PFSK-1 (cell line): Measurements from ENCODE around the gene RAC2.

ENCODE experiments used
- FOXP2 ChIP-seq: optimal IDR thresholded peaks from 2 replicates; pipeline ENCODE3; 2011; ENCODE audit warnings: borderline replicate concordance, control low read depth, inconsistent platforms; ENCODE audit not compliant: insufficient read depth; ENCODE audit errors: extremely low read length, extremely low read depth
- POLR2AphosphoS5 ChIP-seq: IDR thresholded peaks from 2 replicates; pipeline ENCODE4 v1.6.1; 2012; ENCODE audit warnings: low read depth, mild to moderate bottlenecking, control low read depth, low read length, moderate library complexity
- SIN3A ChIP-seq: IDR thresholded peaks from 2 replicates; pipeline ENCODE4 v1.6.1; 2012; ENCODE audit warnings: mild to moderate bottlenecking, low read length, moderate library complexity, borderline replicate concordance; ENCODE audit not compliant: insufficient read depth
- TF ChIP-seq, protein P1 (sequence below), 2 experiments: IDR thresholded peaks; 2 replicates each; pipeline versions ENCODE4 v1.6.1 to v1.8.0; 2011 to 2012; ENCODE audit warnings: low read depth in 2 of 2, low read length in 2 of 2, control low read depth in 1 of 2, inconsistent platforms in 1 of 2, mild to moderate bottlenecking in 1 of 2, moderate library complexity in 1 of 2; ENCODE audit not compliant: insufficient read depth in 1 of 2

DNA sequence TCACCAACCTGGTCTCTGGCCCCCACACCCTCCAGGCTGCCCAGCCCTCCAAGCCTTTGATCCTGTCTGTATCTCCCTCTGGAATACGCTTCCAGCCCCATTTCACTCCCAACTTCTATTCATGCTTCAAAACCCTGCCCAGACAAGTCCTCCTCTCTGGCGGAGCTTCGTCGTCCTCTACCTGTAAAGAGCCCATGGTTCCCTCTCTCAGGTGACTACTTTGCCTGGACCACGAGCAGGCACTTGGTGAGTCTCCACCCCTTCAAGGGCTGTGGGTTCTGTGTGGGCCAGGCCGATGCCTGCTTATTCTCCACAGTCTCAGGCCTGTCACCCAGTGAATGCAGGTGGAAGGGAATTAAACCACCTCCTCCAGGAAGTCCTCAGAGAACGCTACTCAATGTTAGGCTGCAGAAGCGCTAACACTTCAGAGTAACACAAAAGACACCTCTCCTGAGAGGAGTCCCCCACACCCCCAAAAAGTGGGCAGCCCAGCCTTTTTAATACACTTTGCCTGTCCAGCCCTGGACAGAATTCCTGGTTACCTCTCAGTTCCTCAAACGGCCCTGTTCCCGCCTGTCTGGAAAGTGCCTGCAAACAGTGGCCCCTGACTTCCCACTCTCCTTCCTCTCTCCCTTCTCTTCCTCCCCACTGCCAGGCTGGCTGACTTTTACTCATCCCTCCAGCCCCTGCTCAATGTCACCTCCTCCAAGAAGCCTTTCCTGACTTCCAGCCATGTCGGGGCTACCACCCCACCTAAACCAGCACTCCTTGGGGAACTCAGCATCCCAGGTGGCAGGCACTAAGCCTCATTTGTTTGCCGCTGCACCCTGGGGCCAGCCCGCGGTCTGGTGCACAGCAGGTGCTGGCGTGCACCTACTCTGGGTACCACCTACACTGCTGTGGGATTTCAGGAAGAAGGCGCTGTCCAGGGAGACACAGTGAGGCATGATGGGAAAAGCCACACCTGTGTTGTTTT lies 9.0 kb downstream of the RAC2 start:
- no peak for TF ChIP-seq POLR2AphosphoS5
- TF ChIP-seq, protein P1, sequence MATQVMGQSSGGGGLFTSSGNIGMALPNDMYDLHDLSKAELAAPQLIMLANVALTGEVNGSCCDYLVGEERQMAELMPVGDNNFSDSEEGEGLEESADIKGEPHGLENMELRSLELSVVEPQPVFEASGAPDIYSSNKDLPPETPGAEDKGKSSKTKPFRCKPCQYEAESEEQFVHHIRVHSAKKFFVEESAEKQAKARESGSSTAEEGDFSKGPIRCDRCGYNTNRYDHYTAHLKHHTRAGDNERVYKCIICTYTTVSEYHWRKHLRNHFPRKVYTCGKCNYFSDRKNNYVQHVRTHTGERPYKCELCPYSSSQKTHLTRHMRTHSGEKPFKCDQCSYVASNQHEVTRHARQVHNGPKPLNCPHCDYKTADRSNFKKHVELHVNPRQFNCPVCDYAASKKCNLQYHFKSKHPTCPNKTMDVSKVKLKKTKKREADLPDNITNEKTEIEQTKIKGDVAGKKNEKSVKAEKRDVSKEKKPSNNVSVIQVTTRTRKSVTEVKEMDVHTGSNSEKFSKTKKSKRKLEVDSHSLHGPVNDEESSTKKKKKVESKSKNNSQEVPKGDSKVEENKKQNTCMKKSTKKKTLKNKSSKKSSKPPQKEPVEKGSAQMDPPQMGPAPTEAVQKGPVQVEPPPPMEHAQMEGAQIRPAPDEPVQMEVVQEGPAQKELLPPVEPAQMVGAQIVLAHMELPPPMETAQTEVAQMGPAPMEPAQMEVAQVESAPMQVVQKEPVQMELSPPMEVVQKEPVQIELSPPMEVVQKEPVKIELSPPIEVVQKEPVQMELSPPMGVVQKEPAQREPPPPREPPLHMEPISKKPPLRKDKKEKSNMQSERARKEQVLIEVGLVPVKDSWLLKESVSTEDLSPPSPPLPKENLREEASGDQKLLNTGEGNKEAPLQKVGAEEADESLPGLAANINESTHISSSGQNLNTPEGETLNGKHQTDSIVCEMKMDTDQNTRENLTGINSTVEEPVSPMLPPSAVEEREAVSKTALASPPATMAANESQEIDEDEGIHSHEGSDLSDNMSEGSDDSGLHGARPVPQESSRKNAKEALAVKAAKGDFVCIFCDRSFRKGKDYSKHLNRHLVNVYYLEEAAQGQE (IDR thresholded peaks at IDR 0.05; ENCODE audit: insufficient read depth in 1 of 2, low read depth in 2 of 2, low read length in 2 of 2), result no peak
- TF ChIP-seq FOXP2, result no peak
- TF ChIP-seq SIN3A, result no peak
